Panc1 (cell line): ENCODE measurements around the gene MDFI. TPM values are rescaled to one million over a fixed set of nuclear protein-coding genes. Genes with fewer than 3 reads are reported as not detected.

Experiments used
- ATAC-seq: fragments of 200-7000 bp; cut with Tn5 transposase; 2 replicates; pipeline ENCODE4 v1.9.1; 2020; ENCODE audit warnings: mild to moderate bottlenecking, moderate library complexity
- BruUV-seq: library from RNA; stranded (reverse); fragments of 400-500 nt; replicated peaks from 2 replicates; lab custom pipeline; 2021; lab: Mats Ljungman, UMichigan
- CTCF ChIA-PET: fragments of 300-600 bp; sonication (Branson Sonifier 250); formaldehyde crosslinking; loops from one replicate; lab custom pipeline; 2022; ENCODE audit warnings: antibody characterized with exemption; lab: Charles Lee
- POLR2A ChIA-PET: fragments of 300-600 bp; sonication (Branson Sonifier 250); formaldehyde crosslinking; loops from one replicate; lab custom pipeline; 2022; ENCODE audit warnings: antibody characterized with exemption; lab: Charles Lee
- DNase-seq: peaks from one replicate; pipeline ENCODE4 v3.0.0-alpha.2; 2010; ENCODE audit warnings: low read depth, low spot score
- H3K27ac ChIP-seq: 2 replicates; pipeline ENCODE4 v1.5.1; 2011; ENCODE audit warnings: mild to moderate bottlenecking, low read length, inconsistent platforms
- H3K27me3 ChIP-seq: fragments of 200-500 bp; sonication (Bioruptor generic); 2 replicates; pipeline ENCODE4 v1.6.0; 2014; ENCODE audit warnings: low read length, inconsistent platforms; ENCODE audit not compliant: control insufficient read depth, insufficient read depth
- H3K36me3 ChIP-seq: fragments of 200-500 bp; sonication (Bioruptor generic); 2 replicates; pipeline ENCODE4 v1.5.1; 2014; ENCODE audit warnings: inconsistent platforms, mild to moderate bottlenecking, low read length, moderate library complexity; ENCODE audit not compliant: control insufficient read depth, insufficient read depth
- H3K4me1 ChIP-seq: 2 replicates; pipeline ENCODE4 v1.5.1; 2011; ENCODE audit warnings: inconsistent platforms, mild to moderate bottlenecking, low read length, moderate library complexity; ENCODE audit not compliant: control insufficient read depth, insufficient read depth
- H3K4me3 ChIP-seq, 2 experiments: 2 replicates each; pipeline ENCODE4 v1.5.1; 2011 to 2012; ENCODE audit warnings: low read depth in 2 of 2, low read length in 2 of 2, mild to moderate bottlenecking in 2 of 2, inconsistent platforms in 1 of 2, moderate library complexity in 1 of 2
- H3K9me3 ChIP-seq: fragments of 200-500 bp; sonication (Bioruptor generic); 2 replicates; pipeline ENCODE4 v1.5.1; 2014; ENCODE audit warnings: low read depth, mild to moderate bottlenecking, inconsistent platforms, low read length, moderate library complexity; ENCODE audit not compliant: control insufficient read depth, insufficient read depth
- POLR2AphosphoS5 ChIP-seq: IDR thresholded peaks from 2 replicates; pipeline ENCODE4 v1.6.1; 2012; ENCODE audit warnings: mild to moderate bottlenecking, low read depth, low read length, moderate library complexity
- SIN3A ChIP-seq: IDR thresholded peaks from 2 replicates; pipeline ENCODE4 v1.6.1; 2012; ENCODE audit warnings: low read depth, mild to moderate bottlenecking, low read length, moderate library complexity, borderline replicate concordance; ENCODE audit not compliant: insufficient read depth
- TCF7L2 ChIP-seq: IDR thresholded peaks from 2 replicates; pipeline ENCODE4 v1.6.1; 2011; ENCODE audit warnings: mild to moderate bottlenecking, low read depth, low read length, inconsistent platforms
- in situ Hi-C: cut with HindIII; loops from 2 replicates; pipeline ENCODE4 v1.10.0; 2016; ENCODE audit warnings: low sequenced_read_pairs, low pct_unique_long_range_greater_than_20kb
- intact Hi-C: fragments of 100-400 bp; cut with micrococcal nuclease; formaldehyde crosslinking; loops from one replicate; pipeline ENCODE4 v1.10.0; 2022; ENCODE audit not compliant: unreplicated experiment
- total RNA-seq: library from RNA; stranded (reverse); gene quantifications from one replicate; pipeline ENCODE4 v1.2.1, GENCODE V29; 2021; ENCODE audit not compliant: unreplicated experiment
- TF ChIP-seq, protein P1 (sequence below): fragments of 450-650 bp; IDR thresholded peaks from 2 replicates; pipeline ENCODE4 v1.5.1; 2017; ENCODE audit warnings: mild to moderate bottlenecking
- TF ChIP-seq, protein P2 (sequence below), 2 experiments: IDR thresholded peaks; 2 replicates each; pipeline ENCODE4 v1.6.1; 2011 to 2012; ENCODE audit warnings: low read depth in 2 of 2, control low read depth in 1 of 2, low read length in 1 of 2, mild to moderate bottlenecking in 1 of 2, moderate library complexity in 1 of 2; ENCODE audit not compliant: insufficient read depth in 1 of 2

MDFI gene
- total RNA-seq, 1 experiment from 2014 or later: 0.54 TPM

DNA sequence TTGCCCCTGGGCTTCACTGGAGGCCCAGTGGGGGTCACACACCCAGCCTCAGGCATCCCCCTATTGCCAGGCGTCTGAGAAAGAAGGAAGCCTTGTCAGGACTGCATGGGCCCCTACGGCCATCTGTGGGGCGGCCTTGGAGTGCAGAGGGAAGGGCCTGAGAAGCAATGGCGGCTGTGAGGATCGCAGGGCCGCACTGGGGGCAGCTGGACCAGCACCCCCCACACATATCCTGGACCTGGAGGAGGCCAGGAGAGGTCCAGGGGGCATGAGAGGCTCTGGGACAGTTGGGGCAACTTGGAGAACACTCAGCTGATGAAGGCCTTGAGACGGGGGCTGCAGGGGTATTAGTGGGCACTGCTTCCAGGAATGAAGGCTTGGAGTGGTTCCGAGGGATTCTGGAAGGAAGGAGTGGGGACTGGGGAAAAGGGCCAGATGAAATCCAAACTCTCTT, 16.5 kb downstream of the MDFI start:
- DNase-seq: no peak
- no peaks in the 10 kb centered on the region for H3K27me3 ChIP-seq
- in situ Hi-C loops: no loop called here
- intact Hi-C loops: no loop called here
- ATAC-seq: no peak
- no peak overlapping the region for H3K27ac ChIP-seq
- H3K4me3 ChIP-seq: no peak overlapping the region
- POLR2A ChIA-PET: no interaction called here
- H3K9me3 ChIP-seq: no peaks in the 10 kb centered on the region
- CTCF ChIA-PET: no interaction called here
- H3K36me3 ChIP-seq: no peaks in the 10 kb centered on the region
- no TSS peak for BruUV-seq
- H3K4me1 ChIP-seq: peaks cover 3% of the 10 kb centered on the region; the same call in 1 of the 2 replicates
- TF ChIP-seq TCF7L2: no peak
- TF ChIP-seq, protein P1, sequence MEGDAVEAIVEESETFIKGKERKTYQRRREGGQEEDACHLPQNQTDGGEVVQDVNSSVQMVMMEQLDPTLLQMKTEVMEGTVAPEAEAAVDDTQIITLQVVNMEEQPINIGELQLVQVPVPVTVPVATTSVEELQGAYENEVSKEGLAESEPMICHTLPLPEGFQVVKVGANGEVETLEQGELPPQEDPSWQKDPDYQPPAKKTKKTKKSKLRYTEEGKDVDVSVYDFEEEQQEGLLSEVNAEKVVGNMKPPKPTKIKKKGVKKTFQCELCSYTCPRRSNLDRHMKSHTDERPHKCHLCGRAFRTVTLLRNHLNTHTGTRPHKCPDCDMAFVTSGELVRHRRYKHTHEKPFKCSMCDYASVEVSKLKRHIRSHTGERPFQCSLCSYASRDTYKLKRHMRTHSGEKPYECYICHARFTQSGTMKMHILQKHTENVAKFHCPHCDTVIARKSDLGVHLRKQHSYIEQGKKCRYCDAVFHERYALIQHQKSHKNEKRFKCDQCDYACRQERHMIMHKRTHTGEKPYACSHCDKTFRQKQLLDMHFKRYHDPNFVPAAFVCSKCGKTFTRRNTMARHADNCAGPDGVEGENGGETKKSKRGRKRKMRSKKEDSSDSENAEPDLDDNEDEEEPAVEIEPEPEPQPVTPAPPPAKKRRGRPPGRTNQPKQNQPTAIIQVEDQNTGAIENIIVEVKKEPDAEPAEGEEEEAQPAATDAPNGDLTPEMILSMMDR: no peak
- TF ChIP-seq, protein P2, sequence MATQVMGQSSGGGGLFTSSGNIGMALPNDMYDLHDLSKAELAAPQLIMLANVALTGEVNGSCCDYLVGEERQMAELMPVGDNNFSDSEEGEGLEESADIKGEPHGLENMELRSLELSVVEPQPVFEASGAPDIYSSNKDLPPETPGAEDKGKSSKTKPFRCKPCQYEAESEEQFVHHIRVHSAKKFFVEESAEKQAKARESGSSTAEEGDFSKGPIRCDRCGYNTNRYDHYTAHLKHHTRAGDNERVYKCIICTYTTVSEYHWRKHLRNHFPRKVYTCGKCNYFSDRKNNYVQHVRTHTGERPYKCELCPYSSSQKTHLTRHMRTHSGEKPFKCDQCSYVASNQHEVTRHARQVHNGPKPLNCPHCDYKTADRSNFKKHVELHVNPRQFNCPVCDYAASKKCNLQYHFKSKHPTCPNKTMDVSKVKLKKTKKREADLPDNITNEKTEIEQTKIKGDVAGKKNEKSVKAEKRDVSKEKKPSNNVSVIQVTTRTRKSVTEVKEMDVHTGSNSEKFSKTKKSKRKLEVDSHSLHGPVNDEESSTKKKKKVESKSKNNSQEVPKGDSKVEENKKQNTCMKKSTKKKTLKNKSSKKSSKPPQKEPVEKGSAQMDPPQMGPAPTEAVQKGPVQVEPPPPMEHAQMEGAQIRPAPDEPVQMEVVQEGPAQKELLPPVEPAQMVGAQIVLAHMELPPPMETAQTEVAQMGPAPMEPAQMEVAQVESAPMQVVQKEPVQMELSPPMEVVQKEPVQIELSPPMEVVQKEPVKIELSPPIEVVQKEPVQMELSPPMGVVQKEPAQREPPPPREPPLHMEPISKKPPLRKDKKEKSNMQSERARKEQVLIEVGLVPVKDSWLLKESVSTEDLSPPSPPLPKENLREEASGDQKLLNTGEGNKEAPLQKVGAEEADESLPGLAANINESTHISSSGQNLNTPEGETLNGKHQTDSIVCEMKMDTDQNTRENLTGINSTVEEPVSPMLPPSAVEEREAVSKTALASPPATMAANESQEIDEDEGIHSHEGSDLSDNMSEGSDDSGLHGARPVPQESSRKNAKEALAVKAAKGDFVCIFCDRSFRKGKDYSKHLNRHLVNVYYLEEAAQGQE (IDR thresholded peaks at IDR 0.05; ENCODE audit: insufficient read depth in 1 of 2, low read depth in 2 of 2, low read length in 1 of 2): no peak

DNA sequence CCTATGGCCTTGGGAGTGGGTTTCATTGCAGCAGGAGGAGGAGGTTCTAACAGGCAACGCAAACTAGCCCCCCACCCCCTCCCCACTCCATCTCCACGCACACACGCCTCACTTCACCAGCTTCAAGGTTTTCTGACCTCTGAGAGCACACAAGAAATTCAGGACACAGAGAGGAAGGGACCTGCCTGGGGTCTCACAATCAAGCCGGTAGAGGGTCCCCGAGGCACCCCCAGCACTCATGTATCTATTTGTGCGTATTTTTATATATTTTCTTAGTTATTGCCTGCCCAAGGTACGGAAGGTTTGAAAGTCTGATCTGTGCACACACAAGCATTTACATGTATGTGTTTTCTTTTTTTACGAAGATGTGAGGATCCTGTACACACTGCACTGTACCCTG, 16.9 kb downstream of the MDFI start:
- Histone ChIP-seq H3K36me3 (no peaks in the 10 kb centered on the region), H3K4me1 (peaks cover 3% of the 10 kb centered on the region; the same call in 1 of the 2 replicates), H3K9me3 (no peaks in the 10 kb centered on the region), H3K27me3 (no peaks in the 10 kb centered on the region), H3K27ac (no peak overlapping the region), H3K4me3 (no peak overlapping the region)
- ChIA-PET POLR2A (no interaction called here), CTCF (interaction anchor here (0.6 kb wide), 1 partner anchor 231 kb away, joined by 5 read pairs; no protein-coding TSS in a partner anchor)
- BruUV-seq: no TSS peak
- intact Hi-C loops: no loop called here
- ATAC-seq (no peak), DNase-seq (no peak)
- TF ChIP-seq, protein P1: no peak
- TF ChIP-seq, protein P2 (IDR thresholded peaks at IDR 0.05; ENCODE audit: insufficient read depth in 1 of 2, low read depth in 2 of 2, low read length in 1 of 2): no peak
- TF ChIP-seq TCF7L2 (no peak), SIN3A (no peak), POLR2AphosphoS5 (no peak)
- in situ Hi-C loops: no loop called here
